HEK293 (cell line): ENCODE measurements around the gene RAE1.

Source experiments
- CTCF ChIA-PET: fragments of 350-600 bp; formaldehyde crosslinking; extraction: SDS; loops from one replicate; lab custom pipeline; 2021; ENCODE audit warnings: antibody characterized with exemption; lab: Yijun Ruan, JAX
- POLR2A ChIA-PET: fragments of 300-600 bp; formaldehyde crosslinking; extraction: SDS; loops from one replicate; lab custom pipeline; 2020; ENCODE audit warnings: antibody characterized with exemption, inconsistent platforms; lab: Yijun Ruan, JAX
- H3K27ac ChIP-seq: fragments of 200-500 bp; sonication (Bioruptor generic); 2 replicates; pipeline ENCODE4 v1.5.1; 2014; ENCODE audit warnings: low read depth, low read length, control low read depth, inconsistent platforms; ENCODE audit errors: extremely low read depth
- H3K36me3 ChIP-seq, 2 experiments: fragments of 200-500 bp in 1 of 2; sonication (Bioruptor generic) in 1 of 2; 1 replicate in 1 of 2; 2 replicates in 1 of 2; pipeline ENCODE4 v1.5.1; 2014 to 2017; ENCODE audit warnings: inconsistent platforms in 2 of 2, low read length in 2 of 2; ENCODE audit not compliant: control insufficient read depth in 2 of 2, insufficient read depth in 1 of 2
- H3K4me1 ChIP-seq: fragments of 200-500 bp; sonication (Bioruptor generic); 2 replicates; pipeline ENCODE4 v1.5.1; 2014; ENCODE audit warnings: mild to moderate bottlenecking, low read length, inconsistent platforms; ENCODE audit not compliant: control insufficient read depth, insufficient read depth
- H3K4me3 ChIP-seq: 2 replicates; pipeline ENCODE4 v1.5.1; 2011; ENCODE audit warnings: low read depth, mild to moderate bottlenecking, control low read depth, low read length, moderate library complexity
- H3K9me3 ChIP-seq: fragments of 200-500 bp; sonication (Bioruptor generic); 2 replicates; pipeline ENCODE4 v1.5.1; 2014; ENCODE audit warnings: low read depth, low read length, inconsistent platforms; ENCODE audit not compliant: control insufficient read depth, insufficient read depth
- PRDM6 ChIP-seq: fragments of 450-650 bp; formaldehyde crosslinking; IDR thresholded peaks from 2 replicates; pipeline ENCODE4 v1.5.1; 2017; ENCODE audit warnings: missing biosample characterization, missing genetic modification characterization
- SCRT2 ChIP-seq: fragments of 450-650 bp; formaldehyde crosslinking; IDR thresholded peaks from 2 replicates; pipeline ENCODE4 v1.5.1; 2016; ENCODE audit warnings: missing biosample characterization, missing genetic modification characterization
- SP3 ChIP-seq: fragments of 450-650 bp; formaldehyde crosslinking; IDR thresholded peaks from 2 replicates; pipeline ENCODE4 v1.5.1; 2016; ENCODE audit warnings: missing biosample characterization, missing genetic modification characterization
- ZBTB6 ChIP-seq: fragments of 450-650 bp; formaldehyde crosslinking; IDR thresholded peaks from 2 replicates; pipeline ENCODE4 v1.5.1; 2017; ENCODE audit warnings: missing biosample characterization, missing genetic modification characterization
- ZNF174 ChIP-seq: fragments of 450-650 bp; formaldehyde crosslinking; IDR thresholded peaks from 2 replicates; pipeline ENCODE4 v1.5.0; 2017; ENCODE audit warnings: missing biosample characterization, mild to moderate bottlenecking, missing genetic modification characterization
- ZNF202 ChIP-seq: fragments of 450-650 bp; formaldehyde crosslinking; IDR thresholded peaks from 2 replicates; pipeline ENCODE4 v1.5.1; 2016; ENCODE audit warnings: missing biosample characterization, missing genetic modification characterization, borderline replicate concordance
- ZNF24 ChIP-seq: fragments of 450-650 bp; formaldehyde crosslinking; IDR thresholded peaks from 2 replicates; pipeline ENCODE4 v1.5.1; 2016; ENCODE audit warnings: missing biosample characterization, missing genetic modification characterization
- ZNF274 ChIP-seq, 2 experiments: fragments of 200-500 bp in 1 of 2; fragments of 450-650 bp in 1 of 2; sonication (Bioruptor generic) in 1 of 2; formaldehyde crosslinking in 1 of 2; IDR thresholded peaks; 2 replicates each; pipeline versions ENCODE4 v1.5.1 to v1.6.1; 2014 to 2016; ENCODE audit warnings: borderline replicate concordance in 1 of 2, inconsistent platforms in 1 of 2, low read length in 1 of 2, missing biosample characterization in 1 of 2, missing genetic modification characterization in 1 of 2
- ZNF292 ChIP-seq: fragments of 450-650 bp; formaldehyde crosslinking; IDR thresholded peaks from 2 replicates; pipeline ENCODE4 v1.5.1; 2016; ENCODE audit warnings: low read depth, missing biosample characterization, missing genetic modification characterization, borderline replicate concordance
- ZNF341 ChIP-seq: fragments of 450-650 bp; formaldehyde crosslinking; IDR thresholded peaks from 2 replicates; pipeline ENCODE4; 2016; ENCODE audit warnings: low read depth, missing biosample characterization, missing genetic modification characterization
- ZNF398 ChIP-seq: fragments of 450-650 bp; formaldehyde crosslinking; IDR thresholded peaks from 2 replicates; pipeline ENCODE4 v1.5.1; 2017; ENCODE audit warnings: missing biosample characterization, missing genetic modification characterization
- ZNF571 ChIP-seq: fragments of 450-650 bp; formaldehyde crosslinking; IDR thresholded peaks from 2 replicates; pipeline ENCODE4 v1.5.0; 2017; ENCODE audit warnings: missing biosample characterization, missing genetic modification characterization
- ZNF610 ChIP-seq: fragments of 450-650 bp; formaldehyde crosslinking; IDR thresholded peaks from 2 replicates; pipeline ENCODE4 v1.5.1; 2016; ENCODE audit warnings: missing biosample characterization, missing genetic modification characterization, borderline replicate concordance
- ZNF626 ChIP-seq: fragments of 450-650 bp; sonication (Bioruptor Pico); formaldehyde crosslinking; IDR thresholded peaks from 2 replicates; pipeline ENCODE4 v1.5.1; 2018; ENCODE audit warnings: missing biosample characterization, missing genetic modification characterization, inconsistent platforms
- ZNF701 ChIP-seq: fragments of 450-650 bp; formaldehyde crosslinking; IDR thresholded peaks from 2 replicates; pipeline ENCODE4 v1.5.1; 2016; ENCODE audit warnings: missing biosample characterization, missing genetic modification characterization
- ZNF776 ChIP-seq: fragments of 450-650 bp; formaldehyde crosslinking; IDR thresholded peaks from 2 replicates; pipeline ENCODE4 v1.5.0; 2017; ENCODE audit warnings: missing biosample characterization, missing genetic modification characterization, borderline replicate concordance
- TF ChIP-seq, protein P1 (sequence below): fragments of 450-650 bp; formaldehyde crosslinking; IDR thresholded peaks from 2 replicates; pipeline ENCODE4 v1.5.1; 2016; ENCODE audit warnings: missing biosample characterization, missing genetic modification characterization, low read depth
- TF ChIP-seq, protein P2 (sequence below): fragments of 450-650 bp; formaldehyde crosslinking; IDR thresholded peaks from 2 replicates; pipeline ENCODE4 v1.5.0; 2017; ENCODE audit warnings: missing biosample characterization, missing genetic modification characterization, borderline replicate concordance
- TF ChIP-seq, protein P3 (sequence below): fragments of 450-650 bp; IDR thresholded peaks from 2 replicates; pipeline ENCODE4 v1.5.1; 2018; ENCODE audit warnings: missing biosample characterization, mild to moderate bottlenecking, missing genetic modification characterization
- TF ChIP-seq, protein P4 (sequence below): fragments of 450-650 bp; formaldehyde crosslinking; IDR thresholded peaks from 2 replicates; pipeline ENCODE4 v1.5.1; 2016; ENCODE audit warnings: missing biosample characterization, missing genetic modification characterization

The RAE1 gene

DNA sequence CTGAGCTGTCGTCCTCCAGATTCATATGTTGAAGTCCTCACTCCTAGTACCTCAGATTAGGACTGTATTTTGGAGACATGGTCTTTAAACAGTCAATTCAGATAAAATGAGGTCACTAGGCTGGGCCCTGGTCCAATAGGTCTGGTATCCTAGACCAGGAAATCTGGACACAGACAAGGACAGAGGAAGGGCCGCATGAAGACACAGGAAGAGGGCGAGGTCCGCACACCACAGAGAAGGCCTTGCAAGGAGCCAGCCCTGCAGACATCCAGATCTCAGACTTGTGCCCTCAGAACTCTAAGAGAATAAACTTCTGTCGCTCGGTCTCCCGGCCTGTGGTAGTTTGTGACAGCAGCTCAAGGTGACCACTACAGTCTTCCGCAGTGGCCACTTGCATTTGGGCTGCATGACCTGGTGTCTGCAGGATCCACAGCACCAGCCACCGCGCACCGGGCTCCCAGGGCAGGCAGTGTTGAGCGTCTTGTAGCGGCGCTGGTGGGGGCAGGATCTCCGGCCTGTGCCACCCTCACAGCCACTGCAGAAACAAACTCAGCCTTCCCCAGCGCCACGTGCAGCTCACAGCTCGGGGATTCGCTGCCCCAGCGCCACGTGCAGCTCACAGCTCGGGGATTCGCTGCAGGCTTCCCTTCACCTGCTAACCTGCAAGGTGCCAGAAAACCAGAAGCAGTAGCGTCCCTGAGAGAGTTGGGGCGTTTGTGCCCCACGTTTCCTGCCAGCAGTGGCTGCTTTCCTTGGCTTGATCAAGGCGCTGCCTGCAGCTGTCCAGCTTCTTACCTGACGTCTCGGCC lies 34.1 kb downstream of the RAE1 start:
- Histone ChIP-seq H3K4me3 (no peak overlapping the region), H3K9me3 (no peaks in the 10 kb centered on the region), H3K4me1 (no peaks in the 10 kb centered on the region), H3K27ac (no peak overlapping the region), H3K36me3 (peaks cover 0 to 27% of the 10 kb centered on the region in 2 experiments; a peak in 1 of 3 replicates)
- POLR2A ChIA-PET = no interaction called here
- CTCF ChIA-PET = interaction anchor here (1.1 kb wide), 1 partner anchor 128 kb away, joined by 3 read pairs; no protein-coding TSS in a partner anchor
- no peak for TF ChIP-seq ZNF292 (tag by site-specific recombination)
- TF ChIP-seq SP3 (tag by site-specific recombination) = no peak
- no peak for TF ChIP-seq ZNF398 (tag by site-specific recombination)
- no peak for TF ChIP-seq ZNF571 (tag by site-specific recombination)
- TF ChIP-seq, protein P1, sequence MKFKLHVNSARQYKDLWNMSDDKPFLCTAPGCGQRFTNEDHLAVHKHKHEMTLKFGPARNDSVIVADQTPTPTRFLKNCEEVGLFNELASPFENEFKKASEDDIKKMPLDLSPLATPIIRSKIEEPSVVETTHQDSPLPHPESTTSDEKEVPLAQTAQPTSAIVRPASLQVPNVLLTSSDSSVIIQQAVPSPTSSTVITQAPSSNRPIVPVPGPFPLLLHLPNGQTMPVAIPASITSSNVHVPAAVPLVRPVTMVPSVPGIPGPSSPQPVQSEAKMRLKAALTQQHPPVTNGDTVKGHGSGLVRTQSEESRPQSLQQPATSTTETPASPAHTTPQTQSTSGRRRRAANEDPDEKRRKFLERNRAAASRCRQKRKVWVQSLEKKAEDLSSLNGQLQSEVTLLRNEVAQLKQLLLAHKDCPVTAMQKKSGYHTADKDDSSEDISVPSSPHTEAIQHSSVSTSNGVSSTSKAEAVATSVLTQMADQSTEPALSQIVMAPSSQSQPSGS (tag by site-specific recombination) = no peak
- TF ChIP-seq ZNF24 (tag by site-specific recombination) = no peak
- TF ChIP-seq ZNF610 (tag by site-specific recombination) = no peak
- TF ChIP-seq ZNF174 (tag by site-specific recombination) = no peak
- TF ChIP-seq, protein P2, sequence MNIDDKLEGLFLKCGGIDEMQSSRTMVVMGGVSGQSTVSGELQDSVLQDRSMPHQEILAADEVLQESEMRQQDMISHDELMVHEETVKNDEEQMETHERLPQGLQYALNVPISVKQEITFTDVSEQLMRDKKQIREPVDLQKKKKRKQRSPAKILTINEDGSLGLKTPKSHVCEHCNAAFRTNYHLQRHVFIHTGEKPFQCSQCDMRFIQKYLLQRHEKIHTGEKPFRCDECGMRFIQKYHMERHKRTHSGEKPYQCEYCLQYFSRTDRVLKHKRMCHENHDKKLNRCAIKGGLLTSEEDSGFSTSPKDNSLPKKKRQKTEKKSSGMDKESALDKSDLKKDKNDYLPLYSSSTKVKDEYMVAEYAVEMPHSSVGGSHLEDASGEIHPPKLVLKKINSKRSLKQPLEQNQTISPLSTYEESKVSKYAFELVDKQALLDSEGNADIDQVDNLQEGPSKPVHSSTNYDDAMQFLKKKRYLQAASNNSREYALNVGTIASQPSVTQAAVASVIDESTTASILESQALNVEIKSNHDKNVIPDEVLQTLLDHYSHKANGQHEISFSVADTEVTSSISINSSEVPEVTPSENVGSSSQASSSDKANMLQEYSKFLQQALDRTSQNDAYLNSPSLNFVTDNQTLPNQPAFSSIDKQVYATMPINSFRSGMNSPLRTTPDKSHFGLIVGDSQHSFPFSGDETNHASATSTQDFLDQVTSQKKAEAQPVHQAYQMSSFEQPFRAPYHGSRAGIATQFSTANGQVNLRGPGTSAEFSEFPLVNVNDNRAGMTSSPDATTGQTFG (tag by site-specific recombination) = no peak
- TF ChIP-seq, protein P3, sequence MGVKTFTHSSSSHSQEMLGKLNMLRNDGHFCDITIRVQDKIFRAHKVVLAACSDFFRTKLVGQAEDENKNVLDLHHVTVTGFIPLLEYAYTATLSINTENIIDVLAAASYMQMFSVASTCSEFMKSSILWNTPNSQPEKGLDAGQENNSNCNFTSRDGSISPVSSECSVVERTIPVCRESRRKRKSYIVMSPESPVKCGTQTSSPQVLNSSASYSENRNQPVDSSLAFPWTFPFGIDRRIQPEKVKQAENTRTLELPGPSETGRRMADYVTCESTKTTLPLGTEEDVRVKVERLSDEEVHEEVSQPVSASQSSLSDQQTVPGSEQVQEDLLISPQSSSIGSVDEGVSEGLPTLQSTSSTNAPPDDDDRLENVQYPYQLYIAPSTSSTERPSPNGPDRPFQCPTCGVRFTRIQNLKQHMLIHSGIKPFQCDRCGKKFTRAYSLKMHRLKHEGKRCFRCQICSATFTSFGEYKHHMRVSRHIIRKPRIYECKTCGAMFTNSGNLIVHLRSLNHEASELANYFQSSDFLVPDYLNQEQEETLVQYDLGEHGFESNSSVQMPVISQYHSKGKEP (tag by site-specific recombination) = no peak
- TF ChIP-seq ZBTB6 = no peak
- no peak for TF ChIP-seq ZNF341
- no peak for TF ChIP-seq ZNF776 (tag by site-specific recombination)
- TF ChIP-seq ZNF701 (tag by site-specific recombination) = no peak

- Histone ChIP-seq H3K4me3 (no peak overlapping the region), H3K4me1 (no peaks in the 10 kb centered on the region; the same call in 1 of the 2 replicates), H3K9me3 (no peaks in the 10 kb centered on the region), H3K36me3 (peaks cover 0 to 19% of the 10 kb centered on the region in 2 experiments; a peak in 1 of 3 replicates), H3K27ac (no peak overlapping the region)
- CTCF ChIA-PET = no interaction called here
- POLR2A ChIA-PET = no interaction called here
- TF ChIP-seq, protein P4, sequence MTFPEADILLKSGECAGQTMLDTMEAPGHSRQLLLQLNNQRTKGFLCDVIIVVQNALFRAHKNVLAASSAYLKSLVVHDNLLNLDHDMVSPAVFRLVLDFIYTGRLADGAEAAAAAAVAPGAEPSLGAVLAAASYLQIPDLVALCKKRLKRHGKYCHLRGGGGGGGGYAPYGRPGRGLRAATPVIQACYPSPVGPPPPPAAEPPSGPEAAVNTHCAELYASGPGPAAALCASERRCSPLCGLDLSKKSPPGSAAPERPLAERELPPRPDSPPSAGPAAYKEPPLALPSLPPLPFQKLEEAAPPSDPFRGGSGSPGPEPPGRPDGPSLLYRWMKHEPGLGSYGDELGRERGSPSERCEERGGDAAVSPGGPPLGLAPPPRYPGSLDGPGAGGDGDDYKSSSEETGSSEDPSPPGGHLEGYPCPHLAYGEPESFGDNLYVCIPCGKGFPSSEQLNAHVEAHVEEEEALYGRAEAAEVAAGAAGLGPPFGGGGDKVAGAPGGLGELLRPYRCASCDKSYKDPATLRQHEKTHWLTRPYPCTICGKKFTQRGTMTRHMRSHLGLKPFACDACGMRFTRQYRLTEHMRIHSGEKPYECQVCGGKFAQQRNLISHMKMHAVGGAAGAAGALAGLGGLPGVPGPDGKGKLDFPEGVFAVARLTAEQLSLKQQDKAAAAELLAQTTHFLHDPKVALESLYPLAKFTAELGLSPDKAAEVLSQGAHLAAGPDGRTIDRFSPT = no peak
- TF ChIP-seq ZNF626 (tag by site-specific recombination) = no peak
- no peak for TF ChIP-seq SCRT2
- no peak for TF ChIP-seq ZNF274 (IDR thresholded peaks at IDR 0.05; ENCODE audit: low read length)
- TF ChIP-seq ZNF274 (tag by site-specific recombination; IDR thresholded peaks at IDR 0.05; ENCODE audit: borderline replicate concordance) = no peak
- no peak for TF ChIP-seq PRDM6
- TF ChIP-seq ZNF202 = no peak
These were observed 34.9 kb downstream of the RAE1 start for GRCh38 chr20:57385940-57386339.
